Spleen (tissue), 11 donors: ENCODE results near the gene KCTD20. TPM values are rescaled to one million over a fixed set of nuclear protein-coding genes. Genes with fewer than 3 reads are reported as not detected.

ENCODE experiments used
- DNase-seq: peaks from one replicate; pipeline ENCODE4 v3.0.0-alpha.2; 2020
- H3K27ac ChIP-seq, 8 donors: fragments of 200-600 bp; sonication (generic) in 7 of 8; 1 replicate in 4 of 8; 2 replicates in 4 of 8; pipeline versions ENCODE4 v1.5.0 to v1.8.0; 2016 to 2021; ENCODE audit warnings: inconsistent platforms in 4 of 8, mild to moderate bottlenecking in 4 of 8, moderate library complexity in 1 of 8
- H3K27me3 ChIP-seq, 7 donors: fragments of 200-600 bp; sonication (generic) in 6 of 7; replicated peaks in 1 of 7; 1 replicate in 4 of 7; 2 replicates in 3 of 7; pipeline versions ENCODE4 v1.5.0 to v1.8.0; 2016 to 2021; ENCODE audit warnings: inconsistent platforms in 3 of 7, mild to moderate bottlenecking in 1 of 7
- H3K36me3 ChIP-seq, 6 donors: fragments of 200-600 bp; sonication (generic) in 5 of 6; 1 replicate in 4 of 6; 2 replicates in 2 of 6; pipeline versions ENCODE4 v1.5.0 to v1.8.0; 2016 to 2021; ENCODE audit warnings: inconsistent platforms in 2 of 6
- H3K4me1 ChIP-seq, 6 donors: fragments of 200-600 bp; sonication (generic) in 5 of 6; 1 replicate in 3 of 6; 2 replicates in 3 of 6; pipeline versions ENCODE4 v1.5.0 to v1.8.0; 2016 to 2021; ENCODE audit warnings: inconsistent platforms in 3 of 6
- H3K4me3 ChIP-seq, 8 donors: fragments of 200-600 bp; sonication (generic) in 7 of 8; 1 replicate in 4 of 8; 2 replicates in 4 of 8; pipeline versions ENCODE4 v1.5.0 to v1.8.0; 2016 to 2021; ENCODE audit warnings: inconsistent platforms in 4 of 8, mild to moderate bottlenecking in 4 of 8, moderate library complexity in 2 of 8
- H3K9me3 ChIP-seq, 8 donors: fragments of 200-600 bp; sonication (generic) in 7 of 8; 1 replicate in 4 of 8; 2 replicates in 4 of 8; pipeline versions ENCODE4 v1.5.0 to v1.8.0; 2016 to 2021; ENCODE audit warnings: inconsistent platforms in 4 of 8
- CTCF ChIP-seq, 11 experiments: fragments of 200-600 bp in 7 of 11; fragments of 450-650 bp in 4 of 11; sonication (generic) in 4 of 11; IDR thresholded peaks in 8 of 11; conservative IDR thresholded peaks in 3 of 11; 1 replicate in 7 of 11; 2 replicates in 4 of 11; pipeline versions ENCODE4 v1.4.0 to v1.8.0; 2016 to 2021; ENCODE audit warnings: antibody characterized with exemption in 11 of 11, inconsistent platforms in 4 of 11, mild to moderate bottlenecking in 1 of 11
- POLR2A ChIP-seq, 3 donors: fragments of 450-650 bp; IDR thresholded peaks; one replicate each; pipeline ENCODE4 v1.5.1; 2017; ENCODE audit warnings: antibody characterized with exemption in 3 of 3, mild to moderate bottlenecking in 1 of 3
- POLR2AphosphoS5 ChIP-seq, 3 donors: sonication (generic); formaldehyde crosslinking; IDR thresholded peaks; one replicate each; pipeline ENCODE4 v1.5.1; 2017; ENCODE audit warnings: antibody characterized with exemption in 3 of 3
- WGBS, 5 donors: extraction: QIAGEN DNeasy Blood & Tissue Kit in 3 of 5; methylation state at CpG; one replicate each; pipeline versions ENCODE4 v1.1.5 to v1.1.7; 2013 to 2018; 5-methylcytosine and 5-hydroxymethylcytosine counted together
- intact Hi-C: fragments of 100-400 bp; cut with DNase I; formaldehyde crosslinking; loops from one replicate; pipeline ENCODE4 v1.15.0; 2023; ENCODE audit warnings: low total_unique reads
- polyA plus RNA-seq, 3 donors: library from polyadenylated mRNA; stranded (reverse); fragments of 200-250 nt; gene quantifications; one replicate each; pipeline ENCODE4 v1.2.1, GENCODE V29; 2013
- total RNA-seq, 7 donors: library from RNA; depleted of rRNA in 3 of 7; stranded (reverse); fragments of >200 nt in 3 of 7; fragmentation: NEBNext Ultra II Directional in 4 of 7; extraction: Animal tissue kit (Norgen Biotek cat#: 25700) in 4 of 7; gene quantifications; one replicate each; pipeline versions ENCODE4 v1.1.0 to v1.2.1, GENCODE V29; 2016 to 2021
- donor health status: healthy with polysubstance abuse.
- donor health status: DM: no; HTN: no; CAD: no; lungs with moderate emphysema.
- donor health status: DM: no; HTN: no; CAD: no.
- donor health status: Bipolar disorder and iron deficiency.
- donor health status: healthy.
- donor health status: DM: no; HTN: no; CAD: no.
- donor health status: DM: yes; HTN: yes; CAD: no.

The KCTD20 gene
- total and polyA plus RNA-seq, 10 donors, result 12.8 to 65.9 (median 51.4) TPM

GRCh38 chr6:36428911-36429310 lies 13.9 kb upstream of the KCTD20 start:
- Histone ChIP-seq H3K36me3 (no peaks in the 10 kb centered on the region), H3K9me3 (no peaks in the 10 kb centered on the region), H3K27ac (no peak overlapping the region), H3K27me3 (no peaks in the 10 kb centered on the region), H3K4me1 (peaks cover 0 to 1% (median under 1%) of the 10 kb centered on the region in 6 donors), H3K4me3 (no peak overlapping the region)
- TF ChIP-seq POLR2A (IDR thresholded peaks at IDR 0.05), result no peak
- TF ChIP-seq CTCF (IDR thresholded peaks at IDR 0.05 in 8 of 11, conservative IDR thresholded peaks at IDR 0.05 in 3 of 11), result peak in 4 of 11 experiments; percentile 32 to 43 (median 36)
- DNase-seq, result no peak
- 55 to 97% (median 74%) methylated on average over 4 of the region's 4 CpGs for WGBS, 5 donors
- intact Hi-C loops, result no loop called here

DNA sequence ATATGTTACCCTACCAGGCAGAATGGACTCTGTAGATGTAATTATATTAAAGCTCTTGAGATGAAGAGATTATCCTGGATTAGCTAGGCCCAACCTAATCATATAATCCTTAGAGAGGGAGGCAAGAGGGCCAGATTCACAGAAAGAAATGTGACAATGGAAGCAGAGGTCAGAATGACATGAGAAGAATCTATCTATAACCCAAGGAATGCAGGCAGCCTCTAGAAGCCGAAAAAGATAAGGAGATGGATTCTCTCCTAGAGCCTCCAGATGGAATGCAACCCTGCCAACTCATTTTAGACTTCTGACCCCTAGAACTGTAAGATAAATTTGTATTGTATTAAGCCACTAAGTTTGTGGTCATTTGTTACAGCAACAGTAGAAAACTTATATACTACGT lies 12.4 kb upstream of the KCTD20 start:
- 78 to 93% (median 89%) methylated on average over 2 of the region's 2 CpGs for WGBS, 5 donors
- intact Hi-C loops, result no loop called here

DNA sequence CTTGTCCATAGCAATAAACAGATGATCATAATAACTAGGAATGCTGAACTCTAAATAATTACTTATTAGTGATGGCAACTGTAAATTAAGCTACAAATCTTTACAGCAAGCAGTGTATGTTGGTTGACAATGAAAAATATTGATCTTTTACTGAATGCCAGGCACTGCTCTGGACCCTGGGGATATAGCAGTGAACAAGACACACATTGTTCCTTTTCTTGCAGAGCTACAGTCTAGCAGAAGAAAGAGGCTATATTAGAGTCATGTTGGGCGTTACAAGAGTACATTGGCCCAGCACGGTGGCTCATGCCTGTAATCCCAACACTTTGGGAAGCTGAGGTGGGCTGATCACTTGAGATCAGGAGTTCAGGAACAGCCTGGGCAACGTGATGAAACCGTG lies 11.6 kb upstream of the KCTD20 start:
- Histone ChIP-seq H3K9me3 (no peaks in the 10 kb centered on the region), H3K27me3 (no peaks in the 10 kb centered on the region), H3K4me3 (no peak overlapping the region), H3K4me1 (no peaks in the 10 kb centered on the region), H3K27ac (no peak overlapping the region), H3K36me3 (no peaks in the 10 kb centered on the region)
- DNase-seq, result no peak
- no peak for TF ChIP-seq CTCF (IDR thresholded peaks at IDR 0.05 in 8 of 11, conservative IDR thresholded peaks at IDR 0.05 in 3 of 11)
- no peak for TF ChIP-seq POLR2A (IDR thresholded peaks at IDR 0.05)
- no peak for TF ChIP-seq POLR2AphosphoS5 (IDR thresholded peaks at IDR 0.05)
- intact Hi-C loops, result no loop called here
- WGBS, 5 donors, result 82 to 91% (median 88%) methylated on average over 4 of the region's 4 CpGs

More for the DNA sequence above, 12.4 kb upstream of the KCTD20 start:
- no peak overlapping the region for H3K4me3 ChIP-seq
- H3K4me1 ChIP-seq, result no peaks in the 10 kb centered on the region
- no peak overlapping the region for H3K27ac ChIP-seq
- TF ChIP-seq POLR2AphosphoS5 (IDR thresholded peaks at IDR 0.05) (no peak), CTCF (IDR thresholded peaks at IDR 0.05 in 8 of 11, conservative IDR thresholded peaks at IDR 0.05 in 3 of 11) (no peak), POLR2A (IDR thresholded peaks at IDR 0.05) (no peak)
- no peaks in the 10 kb centered on the region for H3K27me3 ChIP-seq
- DNase-seq, result no peak
- no peaks in the 10 kb centered on the region for H3K9me3 ChIP-seq
- H3K36me3 ChIP-seq, result no peaks in the 10 kb centered on the region

DNA sequence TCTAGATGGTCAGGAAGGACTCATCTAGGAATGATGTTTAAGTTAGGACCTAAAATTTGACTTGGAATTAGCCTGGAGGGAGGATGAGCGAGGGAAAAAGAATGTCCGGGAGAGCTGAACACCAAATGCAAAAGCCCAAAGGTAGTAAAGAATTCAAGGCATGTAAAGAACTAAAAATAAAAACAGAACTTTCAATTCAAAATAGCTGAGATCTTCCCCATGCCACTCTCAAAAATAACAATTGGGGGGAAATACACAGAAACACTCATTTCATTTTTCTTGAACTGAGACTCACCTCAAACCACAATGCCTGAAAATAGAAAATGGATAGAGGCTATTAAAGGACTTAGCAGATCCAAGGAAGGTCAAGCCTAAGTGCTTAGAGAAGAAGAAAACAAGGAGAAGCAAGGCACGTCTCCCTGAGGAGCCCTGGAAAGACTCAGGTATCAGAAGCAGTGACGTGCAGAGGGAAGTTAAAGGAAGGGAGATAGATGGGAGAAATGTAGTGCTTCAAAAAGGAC lies 10.6 kb upstream of the KCTD20 start:
- Histone ChIP-seq H3K4me3 (no peak overlapping the region), H3K27ac (no peak overlapping the region), H3K4me1 (no peaks in the 10 kb centered on the region), H3K27me3 (no peaks in the 10 kb centered on the region), H3K9me3 (no peaks in the 10 kb centered on the region), H3K36me3 (no peaks in the 10 kb centered on the region)
- DNase-seq, result no peak
- 82 to 95% (median 88%) methylated on average over 4 of the region's 4 CpGs for WGBS, 5 donors
- TF ChIP-seq CTCF (IDR thresholded peaks at IDR 0.05 in 8 of 11, conservative IDR thresholded peaks at IDR 0.05 in 3 of 11) (no peak), POLR2A (IDR thresholded peaks at IDR 0.05) (no peak), POLR2AphosphoS5 (IDR thresholded peaks at IDR 0.05) (no peak)
- intact Hi-C loops, result no loop called here
